ENCODE results near the gene SRRM2.
A peak's percentile ranks its signal among the peaks of the same experiment; 100 is the strongest.
"Not testable (repeated sequence)": the region's sequence is repeated elsewhere in the genome, so short reads cannot be mapped to it uniquely, and the experiment has no call there.

The SRRM2 gene

DNA sequence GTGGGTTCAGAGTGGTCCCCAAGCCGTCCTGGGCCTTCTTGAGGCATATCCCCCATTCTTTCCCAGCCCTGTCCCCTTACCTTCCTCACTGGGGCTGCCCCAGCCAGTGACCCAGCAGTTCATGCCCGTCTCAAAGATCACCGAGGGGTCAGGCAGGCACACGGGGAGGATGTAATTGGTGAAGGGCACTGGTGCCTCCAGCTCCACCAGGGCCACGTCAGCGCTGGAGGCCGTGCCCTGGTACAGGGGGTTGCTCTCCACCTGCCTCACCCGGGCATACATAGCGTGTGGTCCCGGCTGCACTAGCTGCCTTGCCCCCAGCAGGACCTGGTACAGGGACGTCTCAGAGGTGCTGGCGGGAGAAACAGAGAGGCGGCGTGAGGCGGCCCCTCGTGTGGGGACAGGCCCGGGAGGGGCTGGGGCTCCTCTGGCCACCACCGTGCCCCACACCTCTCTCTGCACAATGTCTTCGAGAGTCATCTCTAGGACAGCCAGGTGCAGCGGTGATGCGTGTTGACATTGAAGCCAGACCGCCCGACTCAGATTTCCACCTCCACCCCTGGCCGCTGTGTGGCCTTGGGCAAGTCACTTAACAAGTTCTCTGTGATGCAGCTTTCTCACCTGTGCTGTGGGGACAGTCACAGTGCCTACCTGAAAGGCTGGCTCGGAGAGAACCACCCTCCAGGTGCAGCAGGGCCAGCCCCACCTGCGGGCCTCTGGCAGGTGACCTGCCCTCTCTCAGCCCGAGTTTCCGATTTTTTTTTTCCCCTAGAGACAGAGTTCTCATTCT is 38.3 kb upstream of the SRRM2 start:
- DNase-seq (ENCODE audit: low read depth in 1 of 2, low spot score in 1 of 2) = no peak

GRCh38 chr16:2715064-2715463 is 37.4 kb upstream of the SRRM2 start:
- DNase-seq (ENCODE audit: low read depth in 1 of 2, low spot score in 1 of 2) = no peak

DNA sequence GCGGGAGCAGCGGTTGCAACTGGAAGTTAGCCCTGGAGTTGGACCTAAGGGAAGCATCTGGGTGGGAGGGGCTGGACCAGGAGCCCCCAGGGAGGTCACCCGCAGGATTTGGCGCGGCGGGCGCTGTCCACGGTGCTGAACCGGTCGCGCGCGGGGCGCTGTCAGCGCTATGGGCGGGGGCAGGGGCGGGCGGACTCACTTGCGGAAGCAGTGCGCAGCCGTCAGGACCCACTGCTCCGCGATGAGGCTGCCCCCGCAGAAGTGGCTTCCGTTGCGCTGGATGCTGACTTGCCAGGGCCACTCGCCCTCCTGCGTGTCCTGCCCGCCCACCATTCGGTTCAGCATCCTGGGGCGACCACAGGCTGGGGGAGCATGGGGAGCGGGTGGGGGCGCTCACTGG is 36.9 kb upstream of the SRRM2 start:
- DNase-seq (ENCODE audit: low read depth in 1 of 2, low spot score in 1 of 2) = peak; percentile 64 to 71

GRCh38 chr16:2715966-2716885 is 36.2 kb upstream of the SRRM2 start:
- DNase-seq (ENCODE audit: low read depth in 1 of 2, low spot score in 1 of 2) = no peak

DNA sequence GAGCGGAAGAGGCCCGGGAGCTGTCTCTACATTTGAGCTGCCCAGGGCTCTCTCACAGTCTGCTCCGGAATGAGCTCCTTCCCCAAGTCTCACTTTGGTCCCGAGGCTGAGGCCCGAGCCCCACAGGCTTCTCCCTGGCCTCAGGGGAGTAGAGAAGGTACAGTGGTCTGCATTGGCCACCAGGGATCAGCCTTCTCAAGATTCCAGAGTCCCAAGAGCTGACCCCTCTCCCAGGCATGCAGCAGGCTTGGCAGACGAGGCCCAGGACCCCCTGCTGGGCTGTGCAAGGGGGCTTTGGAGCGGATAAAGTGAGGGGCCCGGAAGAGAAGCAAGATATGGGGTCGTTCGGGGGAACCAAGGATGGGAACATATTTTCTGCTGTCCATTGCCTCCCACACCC is 35.5 kb upstream of the SRRM2 start:
- DNase-seq (ENCODE audit: low read depth in 1 of 2, low spot score in 1 of 2) = no peak

- no peak for DNase-seq (ENCODE audit: low read depth in 1 of 2, low spot score in 1 of 2)
Observed at GRCh38 chr16:2717383-2718263, 34.8 kb upstream of the SRRM2 start.

DNA sequence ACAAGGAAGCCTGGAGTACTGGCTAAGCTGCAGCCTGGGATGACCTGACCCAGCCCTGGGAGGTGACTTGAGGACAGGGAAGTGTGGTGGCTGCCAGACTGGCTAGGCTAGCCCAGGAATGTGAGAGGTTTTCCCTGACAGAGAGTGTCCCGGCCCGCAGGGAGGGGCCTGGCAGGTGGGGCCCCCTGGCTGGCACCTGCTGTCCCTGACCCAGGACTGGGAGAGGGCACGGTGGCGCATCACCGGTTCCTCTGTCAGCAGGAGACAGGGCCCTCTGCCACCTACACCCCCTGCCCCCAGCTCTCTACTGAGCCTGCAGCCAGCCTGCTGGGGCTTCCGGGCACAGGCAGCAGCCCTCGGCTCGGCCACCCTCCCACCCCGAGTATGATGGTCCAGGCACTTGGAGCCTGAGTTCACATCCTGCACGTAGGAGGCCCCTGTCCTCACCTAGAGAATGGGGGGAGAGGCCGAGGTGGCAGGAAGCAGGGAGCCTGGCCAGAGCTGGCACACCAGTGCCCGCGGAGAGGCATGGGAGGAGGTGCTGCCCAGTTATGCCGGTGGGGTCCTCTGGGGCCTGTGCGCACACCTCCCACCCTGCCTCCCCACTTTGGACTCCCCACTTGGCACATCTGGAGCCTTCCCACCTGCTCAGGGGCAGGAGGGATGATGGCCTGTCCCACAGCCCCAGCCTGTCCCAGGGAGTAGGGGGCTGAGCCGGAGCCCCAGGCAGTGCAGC is 32.9 kb upstream of the SRRM2 start:
- no peak for DNase-seq (ENCODE audit: low read depth in 1 of 2, low spot score in 1 of 2)

DNA sequence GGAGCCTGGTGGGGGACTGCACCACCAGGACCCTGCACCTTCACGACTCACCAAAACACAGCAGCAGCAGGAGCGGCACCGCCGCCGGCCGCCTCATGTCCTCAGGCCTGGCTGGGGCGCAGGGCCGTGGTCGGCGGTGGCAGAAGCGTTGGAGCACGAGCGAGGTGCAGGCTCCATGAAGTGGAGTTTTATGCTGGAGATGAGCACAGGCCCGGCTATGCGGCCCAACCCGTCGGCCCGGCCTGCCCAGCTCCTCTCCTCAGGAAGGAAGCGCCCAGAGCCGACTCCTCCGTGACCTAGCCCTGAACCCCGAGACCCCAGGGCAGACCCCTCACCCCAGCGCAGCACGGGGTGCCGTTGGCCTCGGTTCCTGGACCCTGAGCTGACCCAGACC is 32.4 kb upstream of the SRRM2 start, which contains the start of gene PRSS27:
Gene PRSS27 (minus strand): TSS at position 161 of the 394 bp plus-strand sequence. CDS start 64 bp downstream, at position 97.
- DNase-seq (ENCODE audit: low read depth in 1 of 2, low spot score in 1 of 2) = no peak

DNA sequence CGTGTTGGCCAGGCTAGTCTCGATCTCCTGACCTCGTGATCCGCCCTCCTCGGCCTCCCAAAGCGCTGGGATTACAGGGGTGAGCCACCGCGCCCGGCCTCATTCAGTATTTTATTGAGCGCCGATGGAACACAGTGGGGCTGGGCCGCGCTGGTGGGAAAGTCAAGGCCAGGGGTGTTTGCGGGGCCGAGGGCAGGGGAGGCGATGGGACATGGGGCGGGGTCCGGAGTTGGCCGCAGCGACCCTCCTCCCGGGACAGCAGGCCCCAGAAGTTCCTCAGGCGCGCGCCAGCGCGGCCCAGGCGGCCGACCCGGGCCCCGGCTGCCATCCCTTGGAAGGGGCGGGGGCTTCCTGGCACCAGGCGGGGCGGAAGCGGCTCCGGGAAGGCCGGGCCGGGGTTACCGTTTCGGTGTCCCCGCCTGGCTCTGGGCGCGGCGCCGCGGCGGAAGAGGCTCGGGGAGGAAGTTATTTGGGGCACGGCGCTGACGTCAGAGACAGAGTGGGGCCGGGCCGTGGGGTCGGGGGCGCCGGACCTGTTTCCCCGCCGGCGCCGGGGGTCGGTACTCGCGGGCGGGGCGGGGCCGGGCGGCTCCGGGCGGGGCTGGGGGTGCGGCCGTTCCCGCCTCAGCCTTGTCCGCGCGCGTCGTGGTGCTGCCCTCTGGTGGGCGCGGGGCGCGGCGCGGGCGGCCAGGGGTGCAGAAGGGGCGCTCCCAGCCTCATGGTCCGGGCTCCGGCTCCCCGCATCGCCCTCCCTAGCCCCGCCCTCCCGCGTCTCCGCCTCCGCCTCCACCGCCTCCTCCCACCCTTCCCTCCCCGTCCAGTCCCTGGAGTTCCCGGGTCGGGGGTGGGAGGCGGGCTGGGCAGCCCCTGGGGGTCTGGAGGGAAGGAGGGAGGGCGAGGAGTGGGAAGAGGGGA is 31.5 kb upstream of the SRRM2 start:
- peak; percentile 78 to 81 for DNase-seq (ENCODE audit: low read depth in 1 of 2, low spot score in 1 of 2)

DNA sequence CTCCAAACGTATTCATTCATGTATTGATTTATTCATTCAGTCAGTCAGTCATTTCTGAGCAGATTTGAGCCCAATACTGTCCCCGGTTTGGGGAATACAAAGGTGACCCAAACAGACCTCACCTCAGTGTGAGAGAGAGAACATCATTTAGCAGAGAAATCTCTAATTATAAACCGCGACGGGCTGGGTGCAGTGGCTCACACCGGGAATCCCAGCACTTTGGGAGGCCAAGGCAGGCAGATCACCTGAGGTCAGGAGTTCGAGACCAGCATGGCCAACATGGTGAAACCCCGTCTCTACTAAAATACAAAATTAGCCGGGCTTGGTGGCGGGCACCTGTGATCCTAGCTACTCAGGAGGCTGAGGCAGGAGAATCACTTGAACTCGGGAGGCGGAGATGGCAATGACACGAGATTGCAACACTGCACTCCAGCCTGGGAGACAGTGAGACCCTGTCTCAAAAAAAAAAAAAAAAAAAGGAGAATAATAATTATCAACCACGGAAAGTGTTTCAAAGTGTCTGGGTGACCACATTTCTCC is 30.7 kb upstream of the SRRM2 start:
- DNase-seq (ENCODE audit: low read depth in 1 of 2, low spot score in 1 of 2) = not testable (repeated sequence)

DNA sequence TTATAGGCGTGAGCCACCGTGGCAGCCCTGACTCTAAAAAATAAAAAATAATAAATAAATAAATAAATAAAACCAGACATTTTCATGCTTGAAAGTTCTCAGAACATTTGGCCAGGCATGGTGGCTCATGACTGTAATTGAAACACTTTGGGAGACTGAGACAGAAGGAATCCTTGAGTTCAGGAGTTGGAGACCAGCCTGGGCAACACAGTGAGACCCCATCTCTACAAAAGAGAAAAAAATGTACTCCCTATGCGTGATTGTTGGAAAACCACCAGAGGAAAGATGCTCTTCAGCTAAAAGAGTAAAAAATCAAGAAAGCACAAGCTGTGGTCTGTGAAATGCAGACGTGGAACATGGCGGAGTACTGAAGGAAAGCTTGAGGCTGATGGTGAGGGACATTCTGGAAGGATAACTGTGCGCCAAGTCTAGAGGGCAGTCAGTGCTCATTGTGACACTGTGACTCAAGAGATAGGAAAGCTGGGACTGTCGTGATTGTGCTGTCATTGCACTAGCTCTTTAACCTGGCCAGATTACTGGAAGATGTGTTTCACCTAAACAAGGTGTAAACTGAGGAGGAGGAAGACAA is 28.3 kb upstream of the SRRM2 start:
- DNase-seq (ENCODE audit: low read depth in 1 of 2, low spot score in 1 of 2) = no peak

DNA sequence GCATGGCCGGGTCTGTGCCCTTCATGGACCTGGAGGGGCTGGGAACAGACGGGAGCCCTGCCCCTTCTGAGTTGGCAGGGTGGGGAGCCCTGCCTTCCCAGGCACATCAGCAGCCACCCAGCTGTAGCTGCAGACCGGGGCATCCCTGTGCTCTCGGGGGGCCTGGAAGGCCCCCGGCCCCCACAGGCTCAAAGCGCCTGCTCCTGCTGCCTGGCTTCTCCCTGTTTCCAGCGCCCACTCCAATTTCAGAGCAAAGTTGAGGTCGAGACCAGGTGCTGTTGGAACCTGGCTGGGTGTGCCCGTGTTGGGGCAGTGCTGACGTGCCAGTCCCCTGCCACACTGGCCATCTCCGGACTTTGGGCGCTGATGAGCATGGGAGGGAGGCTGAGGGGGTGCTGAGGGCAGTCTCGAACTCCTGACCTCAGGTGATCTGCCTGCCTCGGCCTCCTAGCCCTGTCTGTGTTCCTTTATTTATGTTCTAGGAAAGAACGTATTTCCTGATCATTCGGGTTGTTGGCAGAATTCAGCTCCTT is 27.6 kb upstream of the SRRM2 start:
- no peak for DNase-seq (ENCODE audit: low read depth in 1 of 2, low spot score in 1 of 2)

DNA sequence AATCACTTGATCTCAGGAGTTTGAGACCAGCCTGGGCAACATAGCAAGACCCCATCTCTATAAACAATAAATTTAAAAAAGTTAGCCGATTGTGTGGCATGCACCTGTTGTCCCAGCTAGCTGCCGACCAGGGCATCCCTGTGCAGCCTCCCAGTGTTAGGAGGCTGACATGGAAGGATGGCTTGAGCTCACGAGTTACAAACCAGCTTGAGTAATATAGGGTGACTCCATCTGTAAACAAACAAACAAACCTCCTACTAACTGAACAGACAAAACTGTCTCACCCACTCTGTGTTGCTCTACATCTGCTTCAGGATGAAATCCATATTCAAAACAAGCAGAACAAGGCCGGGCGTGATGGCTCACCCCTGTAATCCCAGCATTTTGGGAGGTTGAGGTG is 25.5 kb upstream of the SRRM2 start:
- no peak for DNase-seq (ENCODE audit: low read depth in 1 of 2, low spot score in 1 of 2)

GRCh38 chr16:2728034-2728433 is 24.4 kb upstream of the SRRM2 start:
- no peak for DNase-seq (ENCODE audit: low read depth in 1 of 2, low spot score in 1 of 2)

GRCh38 chr16:2734844-2735515 is 17.5 kb upstream of the SRRM2 start:
- no peak for DNase-seq (ENCODE audit: low read depth in 1 of 2, low spot score in 1 of 2)

GRCh38 chr16:2736476-2737237 is 15.8 kb upstream of the SRRM2 start:
- DNase-seq (ENCODE audit: low read depth in 1 of 2, low spot score in 1 of 2) = no peak

GRCh38 chr16:2737238-2737605 is 15.2 kb upstream of the SRRM2 start:
- no peak for DNase-seq (ENCODE audit: low read depth in 1 of 2, low spot score in 1 of 2)

Measured in stimulated activated CD4-positive, alpha-beta T cell treated with anti-CD3 and anti-CD28 coated beads, Interleukin-15, amount 100 ng/mL, for 1 hour (primary cell).